Measurements from ENCODE around the gene TRPV4. TPM values are rescaled to one million over a fixed set of nuclear protein-coding genes. Genes with fewer than 3 reads are reported as not detected.

TRPV4 gene
- total RNA-seq, 1 experiment from 2014 or later = 2.9 TPM

GRCh38 chr12:109736552-109737108 is 96.6 kb downstream of the TRPV4 start (continued):
- TF ChIP-seq, protein P1, sequence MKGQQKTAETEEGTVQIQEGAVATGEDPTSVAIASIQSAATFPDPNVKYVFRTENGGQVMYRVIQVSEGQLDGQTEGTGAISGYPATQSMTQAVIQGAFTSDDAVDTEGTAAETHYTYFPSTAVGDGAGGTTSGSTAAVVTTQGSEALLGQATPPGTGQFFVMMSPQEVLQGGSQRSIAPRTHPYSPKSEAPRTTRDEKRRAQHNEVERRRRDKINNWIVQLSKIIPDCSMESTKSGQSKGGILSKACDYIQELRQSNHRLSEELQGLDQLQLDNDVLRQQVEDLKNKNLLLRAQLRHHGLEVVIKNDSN (CRISPR knock-in tag; IDR thresholded peaks at IDR 0.05) = peak; percentile 46; the same call in 1 of the 2 replicates
- peak; percentile 82; the same call in 1 of the 2 replicates for TF ChIP-seq ETV6 (CRISPR knock-in tag; IDR thresholded peaks at IDR 0.05)
- TF ChIP-seq TEAD4 (CRISPR knock-in tag; IDR thresholded peaks at IDR 0.05) = peak; percentile 36; the same call in 1 of the 2 replicates
- TF ChIP-seq ZNF671 (CRISPR knock-in tag; IDR thresholded peaks at IDR 0.05) = no peak
- TF ChIP-seq NFYB (CRISPR knock-in tag; conservative IDR thresholded peaks at IDR 0.05; ENCODE audit: low read depth) = 0 out of 2 replicates have a peak, but pooled peaks have one; percentile 22
- no peak for TF ChIP-seq ZNF532 (CRISPR knock-in tag; IDR thresholded peaks at IDR 0.05; ENCODE audit: borderline replicate concordance)
- TF ChIP-seq HMGXB4 (CRISPR knock-in tag; IDR thresholded peaks at IDR 0.05) = no peak
- no peak for TF ChIP-seq EMX1 (CRISPR knock-in tag; IDR thresholded peaks at IDR 0.05)
- TF ChIP-seq MYBL2 (CRISPR knock-in tag; IDR thresholded peaks at IDR 0.05) = no peak; the same call in 1 of the 2 replicates
- TF ChIP-seq, protein P2, sequence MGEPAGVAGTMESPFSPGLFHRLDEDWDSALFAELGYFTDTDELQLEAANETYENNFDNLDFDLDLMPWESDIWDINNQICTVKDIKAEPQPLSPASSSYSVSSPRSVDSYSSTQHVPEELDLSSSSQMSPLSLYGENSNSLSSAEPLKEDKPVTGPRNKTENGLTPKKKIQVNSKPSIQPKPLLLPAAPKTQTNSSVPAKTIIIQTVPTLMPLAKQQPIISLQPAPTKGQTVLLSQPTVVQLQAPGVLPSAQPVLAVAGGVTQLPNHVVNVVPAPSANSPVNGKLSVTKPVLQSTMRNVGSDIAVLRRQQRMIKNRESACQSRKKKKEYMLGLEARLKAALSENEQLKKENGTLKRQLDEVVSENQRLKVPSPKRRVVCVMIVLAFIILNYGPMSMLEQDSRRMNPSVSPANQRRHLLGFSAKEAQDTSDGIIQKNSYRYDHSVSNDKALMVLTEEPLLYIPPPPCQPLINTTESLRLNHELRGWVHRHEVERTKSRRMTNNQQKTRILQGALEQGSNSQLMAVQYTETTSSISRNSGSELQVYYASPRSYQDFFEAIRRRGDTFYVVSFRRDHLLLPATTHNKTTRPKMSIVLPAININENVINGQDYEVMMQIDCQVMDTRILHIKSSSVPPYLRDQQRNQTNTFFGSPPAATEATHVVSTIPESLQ (CRISPR knock-in tag; IDR thresholded peaks at IDR 0.05) = no peak
- TF ChIP-seq IRF2 (CRISPR knock-in tag; IDR thresholded peaks at IDR 0.05; ENCODE audit: borderline replicate concordance, low read depth) = no peak
- 0 out of 2 replicates have a peak, but pooled peaks have one; percentile 44 for TF ChIP-seq TCF7 (CRISPR knock-in tag; IDR thresholded peaks at IDR 0.05; ENCODE audit: low read depth)
- peak; percentile 84 for TF ChIP-seq NFE2L1 (CRISPR knock-in tag; IDR thresholded peaks at IDR 0.05)
- TF ChIP-seq, protein P3, sequence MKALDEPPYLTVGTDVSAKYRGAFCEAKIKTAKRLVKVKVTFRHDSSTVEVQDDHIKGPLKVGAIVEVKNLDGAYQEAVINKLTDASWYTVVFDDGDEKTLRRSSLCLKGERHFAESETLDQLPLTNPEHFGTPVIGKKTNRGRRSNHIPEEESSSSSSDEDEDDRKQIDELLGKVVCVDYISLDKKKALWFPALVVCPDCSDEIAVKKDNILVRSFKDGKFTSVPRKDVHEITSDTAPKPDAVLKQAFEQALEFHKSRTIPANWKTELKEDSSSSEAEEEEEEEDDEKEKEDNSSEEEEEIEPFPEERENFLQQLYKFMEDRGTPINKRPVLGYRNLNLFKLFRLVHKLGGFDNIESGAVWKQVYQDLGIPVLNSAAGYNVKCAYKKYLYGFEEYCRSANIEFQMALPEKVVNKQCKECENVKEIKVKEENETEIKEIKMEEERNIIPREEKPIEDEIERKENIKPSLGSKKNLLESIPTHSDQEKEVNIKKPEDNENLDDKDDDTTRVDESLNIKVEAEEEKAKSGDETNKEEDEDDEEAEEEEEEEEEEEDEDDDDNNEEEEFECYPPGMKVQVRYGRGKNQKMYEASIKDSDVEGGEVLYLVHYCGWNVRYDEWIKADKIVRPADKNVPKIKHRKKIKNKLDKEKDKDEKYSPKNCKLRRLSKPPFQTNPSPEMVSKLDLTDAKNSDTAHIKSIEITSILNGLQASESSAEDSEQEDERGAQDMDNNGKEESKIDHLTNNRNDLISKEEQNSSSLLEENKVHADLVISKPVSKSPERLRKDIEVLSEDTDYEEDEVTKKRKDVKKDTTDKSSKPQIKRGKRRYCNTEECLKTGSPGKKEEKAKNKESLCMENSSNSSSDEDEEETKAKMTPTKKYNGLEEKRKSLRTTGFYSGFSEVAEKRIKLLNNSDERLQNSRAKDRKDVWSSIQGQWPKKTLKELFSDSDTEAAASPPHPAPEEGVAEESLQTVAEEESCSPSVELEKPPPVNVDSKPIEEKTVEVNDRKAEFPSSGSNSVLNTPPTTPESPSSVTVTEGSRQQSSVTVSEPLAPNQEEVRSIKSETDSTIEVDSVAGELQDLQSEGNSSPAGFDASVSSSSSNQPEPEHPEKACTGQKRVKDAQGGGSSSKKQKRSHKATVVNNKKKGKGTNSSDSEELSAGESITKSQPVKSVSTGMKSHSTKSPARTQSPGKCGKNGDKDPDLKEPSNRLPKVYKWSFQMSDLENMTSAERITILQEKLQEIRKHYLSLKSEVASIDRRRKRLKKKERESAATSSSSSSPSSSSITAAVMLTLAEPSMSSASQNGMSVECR (CRISPR knock-in tag; IDR thresholded peaks at IDR 0.05; ENCODE audit: borderline replicate concordance) = peak; percentile 84; the same call in 1 of the 2 replicates
- TF ChIP-seq, protein P4, sequence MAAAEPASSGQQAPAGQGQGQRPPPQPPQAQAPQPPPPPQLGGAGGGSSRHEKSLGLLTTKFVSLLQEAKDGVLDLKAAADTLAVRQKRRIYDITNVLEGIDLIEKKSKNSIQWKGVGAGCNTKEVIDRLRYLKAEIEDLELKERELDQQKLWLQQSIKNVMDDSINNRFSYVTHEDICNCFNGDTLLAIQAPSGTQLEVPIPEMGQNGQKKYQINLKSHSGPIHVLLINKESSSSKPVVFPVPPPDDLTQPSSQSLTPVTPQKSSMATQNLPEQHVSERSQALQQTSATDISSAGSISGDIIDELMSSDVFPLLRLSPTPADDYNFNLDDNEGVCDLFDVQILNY (CRISPR knock-in tag; IDR thresholded peaks at IDR 0.05) = no peak
- peak; percentile 69 for TF ChIP-seq SP1 (CRISPR knock-in tag; conservative IDR thresholded peaks at IDR 0.05)
- TF ChIP-seq ATF1 (CRISPR knock-in tag; IDR thresholded peaks at IDR 0.05) = peak; percentile 66; the same call in 1 of the 2 replicates
- peak; percentile 82 for TF ChIP-seq SMAD3 (CRISPR knock-in tag; IDR thresholded peaks at IDR 0.05; ENCODE audit: borderline replicate concordance)
- peak; percentile 96 for TF ChIP-seq ZNF423 (CRISPR knock-in tag; IDR thresholded peaks at IDR 0.05)
- TF ChIP-seq, protein P5, sequence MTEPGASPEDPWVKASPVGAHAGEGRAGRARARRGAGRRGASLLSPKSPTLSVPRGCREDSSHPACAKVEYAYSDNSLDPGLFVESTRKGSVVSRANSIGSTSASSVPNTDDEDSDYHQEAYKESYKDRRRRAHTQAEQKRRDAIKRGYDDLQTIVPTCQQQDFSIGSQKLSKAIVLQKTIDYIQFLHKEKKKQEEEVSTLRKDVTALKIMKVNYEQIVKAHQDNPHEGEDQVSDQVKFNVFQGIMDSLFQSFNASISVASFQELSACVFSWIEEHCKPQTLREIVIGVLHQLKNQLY (CRISPR knock-in tag; IDR thresholded peaks at IDR 0.05) = no peak
- TF ChIP-seq ELF4 (CRISPR knock-in tag; IDR thresholded peaks at IDR 0.05; ENCODE audit: low read depth) = no peak
- no peak for TF ChIP-seq MAX (CRISPR knock-in tag; IDR thresholded peaks at IDR 0.05)
- no peak for TF ChIP-seq JUN (CRISPR knock-in tag; IDR thresholded peaks at IDR 0.05)
